Neural cell (in vitro differentiated cells): ENCODE measurements around the gene CUX1. TPM values are rescaled to one million over a fixed set of nuclear protein-coding genes. Genes with fewer than 3 reads are reported as not detected.

ENCODE experiments used
- H2AFZ ChIP-seq: fragments of 200-600, 300-800 bp; sonication (generic), shearing (Covaris generic); 2 replicates; pipeline ENCODE4 v1.6.0; 2014; ENCODE audit warnings: low read depth, mild to moderate bottlenecking, antibody characterized with exemption, low read length, moderate library complexity
- H3F3A ChIP-seq: fragments of 200-600 bp; shearing (Covaris generic); 2 replicates; pipeline ENCODE4 v1.6.1; 2016; ENCODE audit warnings: mild to moderate bottlenecking, moderate library complexity, mixed read lengths, antibody characterized with exemption, low read length; ENCODE audit not compliant: insufficient read depth, poor library complexity, severe bottlenecking
- H3K27ac ChIP-seq: fragments of 200-600, 300-800 bp; sonication (generic), shearing (Covaris generic); 2 replicates; pipeline ENCODE4 v1.5.1; 2014; ENCODE audit warnings: mild to moderate bottlenecking, low read length, moderate library complexity
- H3K27me3 ChIP-seq: fragments of 300-800, 200-600 bp; sonication (generic), shearing (Covaris generic); 2 replicates; pipeline ENCODE4 v1.6.0; 2014; ENCODE audit warnings: mild to moderate bottlenecking, low read depth, low read length, moderate library complexity; ENCODE audit not compliant: insufficient read depth
- H3K36me3 ChIP-seq: fragments of 300-800, 200-600 bp; sonication (generic), shearing (Covaris generic); 2 replicates; pipeline ENCODE4 v1.5.1; 2014; ENCODE audit warnings: mild to moderate bottlenecking, antibody characterized with exemption, low read length, moderate library complexity; ENCODE audit not compliant: insufficient read depth
- H3K4me2 ChIP-seq: fragments of 300-800, 200-600 bp; sonication (generic), shearing (Covaris generic); 2 replicates; pipeline ENCODE4 v1.6.0; 2014; ENCODE audit warnings: mild to moderate bottlenecking, low read length
- H3K4me3 ChIP-seq: fragments of 300-800, 200-600 bp; sonication (generic), shearing (Covaris generic); 2 replicates; pipeline ENCODE4 v1.5.1; 2014; ENCODE audit warnings: mild to moderate bottlenecking, low read length, moderate library complexity
- H3K79me2 ChIP-seq: fragments of 200-600 bp; shearing (Covaris generic); replicated peaks from 2 replicates; pipeline ENCODE4 v1.6.0; 2014; ENCODE audit warnings: mild to moderate bottlenecking, low read length, moderate library complexity; ENCODE audit not compliant: insufficient read depth
- H3K9ac ChIP-seq: fragments of 300-800, 200-600 bp; sonication (generic), shearing (Covaris generic); 2 replicates; pipeline ENCODE4 v1.6.1; 2016; ENCODE audit warnings: mild to moderate bottlenecking, low read length, mixed read lengths
- H3K9me2 ChIP-seq: fragments of 200-600 bp; shearing (Covaris generic); 2 replicates; pipeline ENCODE4 v1.6.1; 2016; ENCODE audit warnings: mild to moderate bottlenecking, low read length, mixed read lengths; ENCODE audit not compliant: insufficient read depth
- H3K9me3 ChIP-seq: fragments of 200-600, 300-800 bp; sonication (generic), shearing (Covaris generic); 2 replicates; pipeline ENCODE4 v1.6.1; 2016; ENCODE audit warnings: mild to moderate bottlenecking, mixed run types, low read length, moderate library complexity, mixed read lengths
- H4K20me1 ChIP-seq: fragments of 200-600 bp; shearing (Covaris generic); 2 replicates; pipeline ENCODE4 v1.6.1; 2016; ENCODE audit warnings: mild to moderate bottlenecking, mixed run types; ENCODE audit not compliant: insufficient read depth
- CTCF ChIP-seq: fragments of 450-650 bp; IDR thresholded peaks from 2 replicates; pipeline ENCODE4 v1.5.1; 2014; ENCODE audit warnings: antibody characterized with exemption, mild to moderate bottlenecking, moderate library complexity; ENCODE audit not compliant: poor library complexity, severe bottlenecking
- EP300 ChIP-seq: fragments of 450-650 bp; conservative IDR thresholded peaks from 2 replicates; pipeline ENCODE4 v1.6.1; 2014; ENCODE audit warnings: antibody characterized with exemption, mild to moderate bottlenecking, moderate library complexity; ENCODE audit not compliant: poor library complexity, severe bottlenecking
- EZH2 ChIP-seq: fragments of 200-600, 300-800 bp; shearing (Covaris generic), sonication (generic); IDR thresholded peaks from 2 replicates; pipeline ENCODE4 v1.6.1; 2014; ENCODE audit warnings: antibody characterized with exemption, low read length, borderline replicate concordance, mild to moderate bottlenecking; ENCODE audit not compliant: insufficient read depth, poor library complexity, severe bottlenecking
- MXI1 ChIP-seq: fragments of 450-650 bp; conservative IDR thresholded peaks from 2 replicates; pipeline ENCODE4 v1.6.1; 2014; ENCODE audit warnings: antibody characterized with exemption, mild to moderate bottlenecking; ENCODE audit not compliant: poor library complexity, severe bottlenecking
- POLR2AphosphoS5 ChIP-seq: IDR thresholded peaks from 2 replicates; pipeline ENCODE4 v1.6.1; 2012
- RAD21 ChIP-seq: fragments of 450-650 bp; conservative IDR thresholded peaks from 2 replicates; pipeline ENCODE4 v1.6.1; 2014; ENCODE audit warnings: antibody characterized with exemption, mild to moderate bottlenecking, moderate library complexity
- REST ChIP-seq: IDR thresholded peaks from 2 replicates; pipeline ENCODE4 v1.6.1; 2012; ENCODE audit warnings: borderline replicate concordance
- SMC3 ChIP-seq: fragments of 450-650 bp; conservative IDR thresholded peaks from 2 replicates; pipeline ENCODE4 v1.6.1; 2014; ENCODE audit warnings: antibody characterized with exemption, mild to moderate bottlenecking, moderate library complexity; ENCODE audit not compliant: poor library complexity
- TAF1 ChIP-seq: IDR thresholded peaks from 2 replicates; pipeline ENCODE4 v1.6.1; 2012; ENCODE audit warnings: low read depth
- polyA plus RNA-seq: library from polyadenylated mRNA; depleted of rRNA; stranded (reverse); fragments of >200 nt; gene quantifications from 2 replicates; pipeline ENCODE4 v1.2.3, GENCODE V29; 2014

Gene CUX1
- polyA plus RNA-seq, 1 donor from 2014 or later, result 26.6 TPM

GRCh38 chr7:101804088-101804963 lies 13.1 kb upstream of the CUX1 start:
- no peak overlapping the region for H3K4me2 ChIP-seq
- H3K9me2 ChIP-seq, result no peaks in the 10 kb centered on the region
- no peak overlapping the region for H2AFZ ChIP-seq
- TF ChIP-seq CTCF (no peak), POLR2AphosphoS5 (no peak), EZH2 (no peak), RAD21 (no peak), MXI1 (no peak), EP300 (no peak), REST (no peak), SMC3 (no peak), TAF1 (no peak)
- H3K79me2 ChIP-seq, result no peaks in the 10 kb centered on the region
- peaks cover 31% of the 10 kb centered on the region for H3K27me3 ChIP-seq
- no peaks in the 10 kb centered on the region for H3K9me3 ChIP-seq
- H4K20me1 ChIP-seq, result no peaks in the 10 kb centered on the region
- H3K36me3 ChIP-seq, result no peaks in the 10 kb centered on the region
- no peak overlapping the region for H3K9ac ChIP-seq
- no peak overlapping the region for H3K27ac ChIP-seq
- H3K4me3 ChIP-seq, result no peak overlapping the region
- H3F3A ChIP-seq, result no peaks in the 10 kb centered on the region

GRCh38 chr7:101804967-101805366 lies 12.5 kb upstream of the CUX1 start:
- no peak overlapping the region for H3K4me2 ChIP-seq
- H3K9me2 ChIP-seq, result no peaks in the 10 kb centered on the region
- H3K9ac ChIP-seq, result no peak overlapping the region
- H3K79me2 ChIP-seq, result no peaks in the 10 kb centered on the region
- no peaks in the 10 kb centered on the region for H3K9me3 ChIP-seq
- H4K20me1 ChIP-seq, result no peaks in the 10 kb centered on the region
- H3K4me3 ChIP-seq, result no peak overlapping the region
- peaks cover 31% of the 10 kb centered on the region for H3K27me3 ChIP-seq
- H3K27ac ChIP-seq, result no peak overlapping the region
- no peak for TF ChIP-seq REST
- TF ChIP-seq SMC3, result no peak
- TF ChIP-seq EZH2, result no peak
- no peak for TF ChIP-seq TAF1
- TF ChIP-seq POLR2AphosphoS5, result no peak
- no peak for TF ChIP-seq RAD21
- TF ChIP-seq CTCF, result no peak
- TF ChIP-seq MXI1, result no peak
- H3F3A ChIP-seq, result no peaks in the 10 kb centered on the region
- no peak overlapping the region for H2AFZ ChIP-seq
- H3K36me3 ChIP-seq, result no peaks in the 10 kb centered on the region
